ENCODE results near the gene NEU4. TPM values are rescaled to one million over a fixed set of nuclear protein-coding genes. Genes with fewer than 3 reads are reported as not detected.

NEU4 gene
- total and polyA plus RNA-seq, 7 donors: 0.36 to 66.1 (median 9.9) TPM; not detected in 1

DNA sequence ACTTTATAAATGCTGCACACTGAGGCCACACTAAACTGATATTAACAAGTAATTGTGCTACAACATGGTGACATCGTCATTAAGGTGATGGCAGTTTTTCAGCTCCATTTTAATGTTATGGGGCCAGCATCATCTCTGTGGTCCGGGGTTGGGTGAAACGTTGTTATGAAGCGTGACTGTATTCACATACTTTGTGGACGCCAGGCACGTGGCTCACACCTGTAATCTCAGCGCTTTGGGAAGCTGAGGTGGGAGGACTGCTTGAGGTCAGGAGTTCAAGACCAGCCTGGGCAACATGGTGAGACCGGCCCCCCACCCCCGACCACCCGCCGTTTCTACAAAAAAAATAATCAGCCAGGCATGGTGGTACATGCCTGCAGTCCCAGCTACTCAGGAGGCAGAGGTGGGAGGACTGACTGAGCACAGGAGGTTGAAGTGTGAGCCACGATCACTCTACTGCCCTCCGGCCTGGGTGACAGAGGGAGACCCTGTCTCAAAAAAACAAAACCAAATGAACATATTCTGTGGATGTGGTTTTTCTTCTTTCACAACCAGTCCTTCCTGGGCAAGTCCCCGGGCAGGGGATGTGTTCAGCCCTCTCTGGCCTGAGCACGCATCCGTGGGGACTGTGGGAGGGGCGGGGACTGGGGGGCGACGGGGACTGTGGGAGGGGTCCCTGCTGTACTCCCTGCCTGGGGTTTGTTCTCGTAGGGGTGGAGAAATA, 45.3 kb upstream of the NEU4 start:
- no peak overlapping the region for H3K27ac ChIP-seq
- DNase-seq: peak; percentile 21
- TF ChIP-seq POLR2A (IDR thresholded peaks at IDR 0.05): no peak
- TF ChIP-seq POLR2AphosphoS5 (IDR thresholded peaks at IDR 0.05): no peak
- TF ChIP-seq, protein P1, sequence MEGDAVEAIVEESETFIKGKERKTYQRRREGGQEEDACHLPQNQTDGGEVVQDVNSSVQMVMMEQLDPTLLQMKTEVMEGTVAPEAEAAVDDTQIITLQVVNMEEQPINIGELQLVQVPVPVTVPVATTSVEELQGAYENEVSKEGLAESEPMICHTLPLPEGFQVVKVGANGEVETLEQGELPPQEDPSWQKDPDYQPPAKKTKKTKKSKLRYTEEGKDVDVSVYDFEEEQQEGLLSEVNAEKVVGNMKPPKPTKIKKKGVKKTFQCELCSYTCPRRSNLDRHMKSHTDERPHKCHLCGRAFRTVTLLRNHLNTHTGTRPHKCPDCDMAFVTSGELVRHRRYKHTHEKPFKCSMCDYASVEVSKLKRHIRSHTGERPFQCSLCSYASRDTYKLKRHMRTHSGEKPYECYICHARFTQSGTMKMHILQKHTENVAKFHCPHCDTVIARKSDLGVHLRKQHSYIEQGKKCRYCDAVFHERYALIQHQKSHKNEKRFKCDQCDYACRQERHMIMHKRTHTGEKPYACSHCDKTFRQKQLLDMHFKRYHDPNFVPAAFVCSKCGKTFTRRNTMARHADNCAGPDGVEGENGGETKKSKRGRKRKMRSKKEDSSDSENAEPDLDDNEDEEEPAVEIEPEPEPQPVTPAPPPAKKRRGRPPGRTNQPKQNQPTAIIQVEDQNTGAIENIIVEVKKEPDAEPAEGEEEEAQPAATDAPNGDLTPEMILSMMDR (IDR thresholded peaks at IDR 0.05): no peak
- TF ChIP-seq EP300 (IDR thresholded peaks at IDR 0.05): no peak
- no peaks in the 10 kb centered on the region for H3K4me1 ChIP-seq
- H3K9me3 ChIP-seq: peaks cover 0 to 3% (median 0%) of the 10 kb centered on the region in 4 donors
- intact Hi-C loops (cut with DNase I): no loop called here
- H3K36me3 ChIP-seq: peaks cover 0 to 28% (median 0%) of the 10 kb centered on the region in 4 donors
- 80 to 82% methylated on average over 20 of the region's 20 CpGs for WGBS, 2 donors
- H3K27me3 ChIP-seq: no peaks in the 10 kb centered on the region
- no peak overlapping the region for H3K4me3 ChIP-seq

DNA sequence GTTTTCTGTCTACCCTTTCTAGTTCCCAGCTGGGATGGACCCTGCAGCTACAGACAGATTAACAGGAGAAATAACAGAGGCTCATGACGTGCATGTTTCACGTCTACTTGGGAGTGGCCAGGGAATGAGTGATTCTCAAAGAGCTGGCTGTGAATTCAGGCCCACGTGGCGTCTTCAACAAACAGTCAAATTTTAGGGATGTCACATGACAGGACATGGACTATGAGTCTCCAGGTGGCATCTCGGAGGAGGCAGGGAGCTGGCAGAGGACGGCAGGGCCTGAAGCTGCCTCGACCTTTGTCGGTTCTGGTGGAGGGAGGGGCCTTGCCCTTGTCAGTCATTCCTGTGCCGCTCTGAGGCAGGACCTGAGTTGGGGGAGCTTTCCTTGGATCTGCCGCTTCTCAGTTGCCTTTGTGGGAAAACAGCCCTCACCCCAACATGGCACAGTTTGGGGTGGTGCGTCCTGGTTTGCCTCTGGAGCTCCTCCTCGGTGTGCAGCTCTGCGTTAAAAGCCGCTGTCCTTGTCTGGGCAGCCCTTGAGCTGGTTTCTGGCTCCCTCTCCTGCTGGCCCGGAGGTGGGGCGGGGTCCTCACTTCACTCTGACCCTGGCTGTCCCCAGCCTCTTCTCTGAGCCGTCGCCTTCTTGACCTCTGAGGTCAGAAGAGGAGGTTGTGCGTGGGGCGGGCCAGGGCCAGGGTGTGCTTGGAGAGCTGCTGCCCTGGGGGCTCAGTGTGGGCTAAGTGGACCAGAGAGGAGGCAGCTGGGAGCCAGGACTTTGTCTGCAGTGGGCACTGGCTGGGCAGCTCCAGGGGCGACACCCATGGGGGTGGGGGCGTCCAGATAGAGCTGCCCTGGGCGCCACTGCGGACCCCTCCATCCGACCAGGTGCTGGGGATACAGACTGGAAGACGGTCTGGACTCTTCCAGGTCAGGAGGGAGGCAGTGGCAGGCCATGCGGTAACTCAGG, 44.4 kb upstream of the NEU4 start:
- Histone ChIP-seq H3K27me3 (no peaks in the 10 kb centered on the region), H3K4me3 (no peak overlapping the region), H3K9me3 (peaks cover 0 to 3% (median 0%) of the 10 kb centered on the region in 4 donors), H3K27ac (no peak overlapping the region), H3K4me1 (no peaks in the 10 kb centered on the region), H3K36me3 (peaks cover 0 to 21% (median 0%) of the 10 kb centered on the region in 4 donors)
- intact Hi-C loops (cut with DNase I): no loop called here
- 89 to 91% methylated on average over 27 of the region's 27 CpGs for WGBS, 2 donors
- TF ChIP-seq POLR2AphosphoS5 (IDR thresholded peaks at IDR 0.05): no peak
- no peak for TF ChIP-seq POLR2A (IDR thresholded peaks at IDR 0.05)
- TF ChIP-seq, protein P1 (IDR thresholded peaks at IDR 0.05): no peak
- TF ChIP-seq EP300 (IDR thresholded peaks at IDR 0.05): no peak
- peak; percentile 60 for DNase-seq

DNA sequence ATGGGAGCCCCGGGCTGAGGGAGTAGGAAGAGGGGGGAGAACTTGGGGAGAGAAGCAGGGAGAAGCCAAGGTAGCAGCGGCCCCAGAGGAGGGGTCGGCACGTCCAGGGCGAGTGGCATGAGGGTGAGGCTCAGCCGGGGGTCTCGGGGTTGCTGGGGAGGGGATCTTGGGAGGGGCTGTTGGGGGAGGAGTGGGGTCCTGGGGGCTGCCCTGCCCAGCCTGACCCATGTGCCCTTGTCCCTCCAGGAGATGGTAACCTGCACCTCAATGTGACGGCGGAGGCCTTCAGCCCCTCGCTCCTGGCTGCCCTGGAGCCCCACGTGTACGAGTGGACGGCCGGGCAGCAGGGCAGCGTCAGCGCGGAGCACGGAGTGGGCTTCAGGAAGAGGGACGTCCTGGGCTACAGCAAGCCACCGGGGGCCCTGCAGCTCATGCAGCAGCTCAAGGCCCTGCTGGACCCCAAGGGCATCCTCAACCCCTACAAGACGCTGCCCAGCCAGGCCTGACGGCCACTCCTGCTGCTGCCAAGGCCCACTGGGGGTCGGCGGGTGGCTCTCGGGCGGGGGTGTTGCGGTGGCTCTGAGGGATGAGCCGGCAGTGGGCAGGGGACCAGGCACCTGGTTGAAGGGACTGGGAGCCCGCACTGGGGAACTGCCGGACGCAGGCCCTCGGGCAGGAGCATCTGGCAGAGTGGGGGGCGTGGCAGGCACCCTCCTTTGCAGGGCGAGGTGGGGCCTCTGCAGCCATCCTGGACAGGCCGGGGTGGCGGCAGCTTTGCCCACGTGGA, 41.3 kb upstream of the NEU4 start:
- DNase-seq: peak; percentile 63
- intact Hi-C loops (cut with DNase I): no loop called here
- Histone ChIP-seq H3K4me1 (peaks cover 0 to 10% (median 8%) of the 10 kb centered on the region in 4 donors), H3K27me3 (peaks cover 2 to 22% (median 5%) of the 10 kb centered on the region in 3 donors), H3K36me3 (peaks cover 0 to 6% (median 0%) of the 10 kb centered on the region in 4 donors), H3K27ac (no peak overlapping the region), H3K9me3 (no peaks in the 10 kb centered on the region), H3K4me3 (no peak overlapping the region)
- TF ChIP-seq, protein P1 (IDR thresholded peaks at IDR 0.05): no peak
- TF ChIP-seq EP300 (IDR thresholded peaks at IDR 0.05) (no peak), POLR2AphosphoS5 (IDR thresholded peaks at IDR 0.05) (no peak), POLR2A (IDR thresholded peaks at IDR 0.05) (no peak)
- WGBS, 2 donors: 88 to 92% methylated on average over 37 of the region's 37 CpGs

DNA sequence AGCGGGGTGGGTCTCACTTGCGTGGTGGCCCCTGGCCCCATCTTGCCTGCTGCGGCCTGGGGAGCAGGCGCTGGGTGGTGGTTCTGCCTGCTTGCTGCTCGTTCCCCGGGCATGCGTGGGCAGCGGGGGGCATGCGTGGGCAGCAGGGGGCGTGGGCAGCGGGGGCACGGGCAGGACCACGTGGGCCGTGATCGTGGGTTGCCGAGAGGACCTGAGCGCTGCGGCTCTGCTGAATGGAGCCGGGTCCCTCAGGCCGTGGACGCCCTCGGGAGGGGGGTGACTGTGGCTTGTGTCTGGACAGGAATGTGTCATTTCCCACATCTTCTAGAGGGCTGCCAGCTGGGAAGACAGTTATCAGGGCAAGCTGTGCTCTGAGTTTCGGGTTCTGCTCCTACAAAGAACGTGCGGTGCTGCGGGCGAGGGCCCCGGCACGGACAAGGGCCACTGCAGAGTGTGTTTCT, 40.7 kb upstream of the NEU4 start:
- Histone ChIP-seq H3K36me3 (peaks cover 0 to 6% (median 0%) of the 10 kb centered on the region in 4 donors), H3K27ac (no peak overlapping the region), H3K27me3 (peaks cover 5 to 28% (median 8%) of the 10 kb centered on the region in 3 donors), H3K9me3 (no peaks in the 10 kb centered on the region), H3K4me1 (peaks cover 0 to 10% (median 8%) of the 10 kb centered on the region in 4 donors), H3K4me3 (no peak overlapping the region)
- TF ChIP-seq, protein P1 (IDR thresholded peaks at IDR 0.05): no peak
- TF ChIP-seq POLR2AphosphoS5 (IDR thresholded peaks at IDR 0.05): no peak
- no peak for TF ChIP-seq POLR2A (IDR thresholded peaks at IDR 0.05)
- no peak for TF ChIP-seq EP300 (IDR thresholded peaks at IDR 0.05)
- intact Hi-C loops (cut with DNase I): no loop called here
- DNase-seq: peak; percentile 60
- WGBS, 2 donors: 89 to 92% methylated on average over 29 of the region's 29 CpGs

Data from sigmoid colon (tissue), 7 donors.